Testis (tissue), 2 donors: ENCODE data around the gene PDC.

Source experiments
- POLR2A ChIP-seq: fragments of 450-650 bp; IDR thresholded peaks from one replicate; pipeline ENCODE4 v1.6.1; 2017; ENCODE audit warnings: antibody characterized with exemption, mild to moderate bottlenecking, moderate library complexity
- TF ChIP-seq, protein P1 (sequence below), 3 experiments: fragments of 450-650 bp in 2 of 3; fragments of 200-600 bp in 1 of 3; sonication (generic) in 1 of 3; IDR thresholded peaks; one replicate each; pipeline ENCODE4 v1.5.1; 2016 to 2019; ENCODE audit warnings: antibody characterized with exemption in 3 of 3, mild to moderate bottlenecking in 2 of 3, moderate library complexity in 1 of 3

DNA sequence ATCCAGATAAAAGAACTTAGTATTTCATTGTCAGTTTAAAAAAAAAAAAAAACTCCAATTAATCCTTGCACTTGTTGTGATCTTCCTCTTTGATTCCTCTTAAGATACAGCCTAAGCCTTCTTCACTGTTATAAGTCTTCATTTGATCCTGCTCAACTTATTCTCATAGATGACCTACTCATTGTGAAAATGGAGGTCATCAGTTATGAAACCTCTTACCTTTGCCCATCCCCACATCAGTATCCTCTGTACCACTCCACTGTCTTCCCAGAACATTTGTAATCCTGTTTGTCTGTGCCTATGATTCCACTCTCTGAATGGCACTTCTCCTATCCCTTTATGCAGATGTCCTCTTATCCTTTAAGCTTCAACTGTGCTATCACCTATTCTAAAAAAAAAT lies 57.3 kb downstream of the PDC start:
- no peak for TF ChIP-seq POLR2A
- TF ChIP-seq, protein P1, sequence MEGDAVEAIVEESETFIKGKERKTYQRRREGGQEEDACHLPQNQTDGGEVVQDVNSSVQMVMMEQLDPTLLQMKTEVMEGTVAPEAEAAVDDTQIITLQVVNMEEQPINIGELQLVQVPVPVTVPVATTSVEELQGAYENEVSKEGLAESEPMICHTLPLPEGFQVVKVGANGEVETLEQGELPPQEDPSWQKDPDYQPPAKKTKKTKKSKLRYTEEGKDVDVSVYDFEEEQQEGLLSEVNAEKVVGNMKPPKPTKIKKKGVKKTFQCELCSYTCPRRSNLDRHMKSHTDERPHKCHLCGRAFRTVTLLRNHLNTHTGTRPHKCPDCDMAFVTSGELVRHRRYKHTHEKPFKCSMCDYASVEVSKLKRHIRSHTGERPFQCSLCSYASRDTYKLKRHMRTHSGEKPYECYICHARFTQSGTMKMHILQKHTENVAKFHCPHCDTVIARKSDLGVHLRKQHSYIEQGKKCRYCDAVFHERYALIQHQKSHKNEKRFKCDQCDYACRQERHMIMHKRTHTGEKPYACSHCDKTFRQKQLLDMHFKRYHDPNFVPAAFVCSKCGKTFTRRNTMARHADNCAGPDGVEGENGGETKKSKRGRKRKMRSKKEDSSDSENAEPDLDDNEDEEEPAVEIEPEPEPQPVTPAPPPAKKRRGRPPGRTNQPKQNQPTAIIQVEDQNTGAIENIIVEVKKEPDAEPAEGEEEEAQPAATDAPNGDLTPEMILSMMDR (IDR thresholded peaks at IDR 0.05): no peak
